HCT116 (cell line): Measurements from ENCODE around the gene NFIA. TPM values are rescaled to one million over a fixed set of nuclear protein-coding genes. Genes with fewer than 3 reads are reported as not detected.

ENCODE experiments used
- ATAC-seq: fragments of 200-7000 bp; cut with Tn5 transposase; 2 replicates; pipeline ENCODE4 v1.9.1; 2020; ENCODE audit warnings: mild to moderate bottlenecking, moderate library complexity
- BruUV-seq: library from RNA; stranded (reverse); fragments of 400-500 nt; replicated peaks from 2 replicates; lab custom pipeline; 2021; lab: Mats Ljungman, UMichigan
- CTCF ChIA-PET: fragments of 300-600 bp; sonication (Branson Sonifier 250); formaldehyde crosslinking; loops from one replicate; lab custom pipeline; 2021; ENCODE audit warnings: antibody characterized with exemption; lab: Charles Lee
- POLR2A ChIA-PET: fragments of 300-600, 350-600 bp; sonication (Branson Sonifier 250); formaldehyde crosslinking; loops from one replicate; lab custom pipeline; 2021; ENCODE audit warnings: antibody characterized with exemption; lab: Charles Lee
- RAD21 ChIA-PET, 2 experiments: fragments of 300-600 bp; sonication (Branson Sonifier 250); formaldehyde crosslinking; loops; one replicate each; lab custom pipeline; 2023; ENCODE audit warnings: low total read pairs in 2 of 2; ENCODE audit not compliant: uncharacterized antibody in 2 of 2, unreplicated experiment in 2 of 2, low non-redundant PET in 1 of 2; lab: Charles Lee
- DNase-seq: peaks from one replicate; pipeline ENCODE4 v3.0.0-alpha.2; 2010; ENCODE audit warnings: low read depth, low spot score
- H2AFZ ChIP-seq: fragments of 200-600 bp; shearing (Covaris generic), sonication (generic); 2 replicates; pipeline ENCODE4 v1.6.1; 2017; ENCODE audit warnings: low read depth, mixed run types, mixed read lengths, antibody characterized with exemption, low read length; ENCODE audit not compliant: poor library complexity, severe bottlenecking
- H3K27ac ChIP-seq: 2 replicates; pipeline ENCODE4 v1.5.1; 2012; ENCODE audit warnings: low read depth, low read length
- H3K27me3 ChIP-seq: fragments of 200-600 bp; sonication (generic); 2 replicates; pipeline ENCODE4 v1.6.1; 2016; ENCODE audit warnings: mixed run types, low read length, mixed read lengths; ENCODE audit not compliant: insufficient read depth
- H3K36me3 ChIP-seq, 2 experiments: fragments of 200-500 bp in 1 of 2; fragments of 200-600 bp in 1 of 2; sonication (Bioruptor generic) in 1 of 2; sonication (generic) in 1 of 2; 2 replicates each; pipeline versions ENCODE4 v1.5.1 to v1.6.1; 2014 to 2016; ENCODE audit warnings: low read length in 2 of 2, inconsistent platforms in 1 of 2, mixed read lengths in 1 of 2, mixed run types in 1 of 2; ENCODE audit not compliant: insufficient read depth in 2 of 2, control insufficient read depth in 1 of 2
- H3K4me1 ChIP-seq, 2 experiments: fragments of 200-600 bp in 1 of 2; sonication (generic) in 1 of 2; 2 replicates each; pipeline versions ENCODE4 v1.5.1 to v1.6.1; 2012 to 2017; ENCODE audit warnings: low read length in 2 of 2, inconsistent platforms in 1 of 2, mild to moderate bottlenecking in 1 of 2, mixed read lengths in 1 of 2, mixed run types in 1 of 2, moderate library complexity in 1 of 2; ENCODE audit not compliant: insufficient read depth in 2 of 2, control insufficient read depth in 1 of 2
- H3K4me2 ChIP-seq: fragments of 200-600 bp; sonication (generic); 2 replicates; pipeline ENCODE4 v1.6.1; 2017; ENCODE audit warnings: mixed run types, low read length, mixed read lengths
- H3K4me3 ChIP-seq, 2 experiments: fragments of 200-600 bp in 1 of 2; sonication (generic) in 1 of 2; replicated peaks in 1 of 2; 2 replicates each; pipeline ENCODE4 v1.5.1; 2011 to 2016; ENCODE audit warnings: low read length in 2 of 2, control low read depth in 1 of 2, low read depth in 1 of 2, mild to moderate bottlenecking in 1 of 2, mixed read lengths in 1 of 2, mixed run types in 1 of 2
- H3K79me2 ChIP-seq: fragments of 200-600 bp; sonication (generic); 2 replicates; pipeline ENCODE4 v1.6.1; 2017; ENCODE audit warnings: mild to moderate bottlenecking, mixed run types, low read length, moderate library complexity, mixed read lengths; ENCODE audit not compliant: insufficient read depth
- H3K9ac ChIP-seq: fragments of 200-600 bp; sonication (generic); 2 replicates; pipeline ENCODE4 v1.6.1; 2016; ENCODE audit warnings: low read length, mixed read lengths
- H3K9me2 ChIP-seq: fragments of 200-600 bp; sonication (generic), shearing (Covaris generic); 2 replicates; pipeline ENCODE4 v1.6.1; 2017; ENCODE audit warnings: mixed run types, mild to moderate bottlenecking, moderate library complexity; ENCODE audit not compliant: insufficient read depth
- H3K9me3 ChIP-seq, 2 experiments: fragments of 200-500 bp in 1 of 2; fragments of 200-600 bp in 1 of 2; sonication (Bioruptor generic) in 1 of 2; sonication (generic) in 1 of 2; 2 replicates each; pipeline ENCODE4 v1.6.1; 2014 to 2017; ENCODE audit warnings: low read length in 2 of 2, mixed read lengths in 2 of 2, inconsistent platforms in 1 of 2, low read depth in 1 of 2, mild to moderate bottlenecking in 1 of 2, mixed run types in 1 of 2, moderate library complexity in 1 of 2; ENCODE audit not compliant: control insufficient read depth in 1 of 2, insufficient read depth in 1 of 2
- H4K20me1 ChIP-seq: fragments of 200-600 bp; sonication (generic), shearing (Covaris generic); 2 replicates; pipeline ENCODE4 v1.6.1; 2017; ENCODE audit warnings: mixed run types, mild to moderate bottlenecking, moderate library complexity; ENCODE audit not compliant: insufficient read depth
- CEBPB ChIP-seq: IDR thresholded peaks from 2 replicates; pipeline ENCODE4 v1.6.1; 2012; ENCODE audit warnings: low read depth
- EGR1 ChIP-seq: IDR thresholded peaks from 2 replicates; pipeline ENCODE4 v1.6.1; 2012; ENCODE audit warnings: low read depth
- EZH2 ChIP-seq: fragments of 200-600 bp; sonication (generic); IDR thresholded peaks from 2 replicates; pipeline ENCODE4 v1.6.1; 2017; ENCODE audit warnings: antibody characterized with exemption, mixed run types
- FOSL1 ChIP-seq: IDR thresholded peaks from 2 replicates; pipeline ENCODE4 v1.6.1; 2012; ENCODE audit warnings: low read depth
- JUND ChIP-seq: IDR thresholded peaks from 2 replicates; pipeline ENCODE4 v1.6.1; 2012
- POLR2A ChIP-seq: IDR thresholded peaks from 2 replicates; pipeline ENCODE4 v1.7.0; 2011; ENCODE audit warnings: borderline replicate concordance; ENCODE audit not compliant: insufficient read depth, insufficient read length; ENCODE audit errors: extremely low read depth
- RAD21 ChIP-seq: IDR thresholded peaks from 2 replicates; pipeline ENCODE4 v1.6.1; 2012; ENCODE audit warnings: low read depth, mild to moderate bottlenecking
- SIN3A ChIP-seq: IDR thresholded peaks from 2 replicates; pipeline ENCODE4 v1.6.1; 2012; ENCODE audit warnings: low read depth
- SP1 ChIP-seq: IDR thresholded peaks from 2 replicates; pipeline ENCODE4 v1.6.1; 2012; ENCODE audit warnings: low read depth
- SRF ChIP-seq: IDR thresholded peaks from 2 replicates; pipeline ENCODE4 v1.6.1; 2012; ENCODE audit warnings: low read depth
- TCF7L2 ChIP-seq: IDR thresholded peaks from 2 replicates; pipeline ENCODE4 v1.7.0; 2011; ENCODE audit warnings: borderline replicate concordance, inconsistent platforms; ENCODE audit not compliant: insufficient read depth, insufficient read length; ENCODE audit errors: extremely low read depth
- YY1 ChIP-seq: IDR thresholded peaks from 2 replicates; pipeline ENCODE4 v1.6.1; 2011; ENCODE audit warnings: low read length, low read depth, moderate library complexity, mild to moderate bottlenecking; ENCODE audit not compliant: insufficient replicate concordance; ENCODE audit errors: extremely low read depth
- ZBTB33 ChIP-seq: IDR thresholded peaks from 2 replicates; pipeline ENCODE4 v1.6.1; 2011; ENCODE audit warnings: mild to moderate bottlenecking, low read length, moderate library complexity; ENCODE audit not compliant: insufficient replicate concordance; ENCODE audit errors: extremely low read depth
- ZNF274 ChIP-seq: fragments of 200-500 bp; sonication (Bioruptor generic); IDR thresholded peaks from 2 replicates; pipeline ENCODE4 v1.6.1; 2014; ENCODE audit warnings: mild to moderate bottlenecking, low read depth, low read length, inconsistent platforms
- intact Hi-C: fragments of 100-400 bp; cut with micrococcal nuclease; formaldehyde crosslinking; loops from 2 replicates; pipeline ENCODE4 v1.10.0; 2022
- total RNA-seq: library from RNA; stranded (reverse); gene quantifications from one replicate; pipeline ENCODE4 v1.2.1, GENCODE V29; 2021; ENCODE audit not compliant: unreplicated experiment
- TF ChIP-seq, protein P1 (sequence below): IDR thresholded peaks from 2 replicates; pipeline ENCODE4 v1.6.1; 2012
- TF ChIP-seq, protein P2 (sequence below): IDR thresholded peaks from 2 replicates; pipeline ENCODE4 v1.6.1; 2012
- TF ChIP-seq, protein P3 (sequence below): IDR thresholded peaks from 2 replicates; pipeline ENCODE4 v1.6.1; 2012; ENCODE audit warnings: low read depth

NFIA gene
- total RNA-seq, 1 experiment from 2014 or later: 17.2 TPM

DNA sequence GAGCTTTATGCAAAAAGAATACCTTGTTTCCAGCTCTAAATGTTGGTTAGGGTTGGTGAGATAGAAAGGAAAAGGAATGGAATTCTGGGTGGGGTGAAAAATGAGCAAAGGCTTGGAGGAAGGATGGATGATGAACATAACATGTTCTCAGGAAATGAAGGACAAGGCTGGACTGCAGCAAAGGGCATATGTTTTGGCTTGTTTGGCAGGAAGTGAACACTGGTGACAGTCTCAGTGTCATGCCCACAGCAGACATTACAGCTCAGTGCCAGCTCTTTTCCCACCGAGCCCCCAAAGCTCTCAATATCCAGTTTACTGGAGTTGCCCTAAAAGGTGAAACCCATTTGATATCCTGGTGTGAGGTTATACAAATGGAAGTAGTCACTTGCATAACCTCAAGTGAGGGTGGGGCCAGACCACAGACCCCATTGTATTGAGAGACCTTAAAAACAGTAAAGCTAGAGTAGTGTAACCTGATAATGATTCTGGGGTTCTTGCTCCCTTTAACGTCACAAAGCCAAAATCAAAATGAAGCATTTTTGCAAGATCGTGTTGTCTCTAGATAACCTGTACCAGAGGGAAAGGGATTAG lies 270.6 kb downstream of the NFIA start:
- POLR2A ChIA-PET: no interaction called here
- no TSS peak for BruUV-seq
- TF ChIP-seq JUND (no peak), CEBPB (no peak), FOSL1 (no peak), ZBTB33 (no peak), RAD21 (no peak), EZH2 (no peak), YY1 (no peak), SIN3A (no peak), TCF7L2 (no peak), ZNF274 (no peak), SRF (no peak), EGR1 (no peak), POLR2A (no peak), SP1 (no peak)
- TF ChIP-seq, protein P1, sequence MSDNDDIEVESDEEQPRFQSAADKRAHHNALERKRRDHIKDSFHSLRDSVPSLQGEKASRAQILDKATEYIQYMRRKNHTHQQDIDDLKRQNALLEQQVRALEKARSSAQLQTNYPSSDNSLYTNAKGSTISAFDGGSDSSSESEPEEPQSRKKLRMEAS: no peak
- TF ChIP-seq, protein P2, sequence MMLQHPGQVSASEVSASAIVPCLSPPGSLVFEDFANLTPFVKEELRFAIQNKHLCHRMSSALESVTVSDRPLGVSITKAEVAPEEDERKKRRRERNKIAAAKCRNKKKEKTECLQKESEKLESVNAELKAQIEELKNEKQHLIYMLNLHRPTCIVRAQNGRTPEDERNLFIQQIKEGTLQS: no peak
- TF ChIP-seq, protein P3, sequence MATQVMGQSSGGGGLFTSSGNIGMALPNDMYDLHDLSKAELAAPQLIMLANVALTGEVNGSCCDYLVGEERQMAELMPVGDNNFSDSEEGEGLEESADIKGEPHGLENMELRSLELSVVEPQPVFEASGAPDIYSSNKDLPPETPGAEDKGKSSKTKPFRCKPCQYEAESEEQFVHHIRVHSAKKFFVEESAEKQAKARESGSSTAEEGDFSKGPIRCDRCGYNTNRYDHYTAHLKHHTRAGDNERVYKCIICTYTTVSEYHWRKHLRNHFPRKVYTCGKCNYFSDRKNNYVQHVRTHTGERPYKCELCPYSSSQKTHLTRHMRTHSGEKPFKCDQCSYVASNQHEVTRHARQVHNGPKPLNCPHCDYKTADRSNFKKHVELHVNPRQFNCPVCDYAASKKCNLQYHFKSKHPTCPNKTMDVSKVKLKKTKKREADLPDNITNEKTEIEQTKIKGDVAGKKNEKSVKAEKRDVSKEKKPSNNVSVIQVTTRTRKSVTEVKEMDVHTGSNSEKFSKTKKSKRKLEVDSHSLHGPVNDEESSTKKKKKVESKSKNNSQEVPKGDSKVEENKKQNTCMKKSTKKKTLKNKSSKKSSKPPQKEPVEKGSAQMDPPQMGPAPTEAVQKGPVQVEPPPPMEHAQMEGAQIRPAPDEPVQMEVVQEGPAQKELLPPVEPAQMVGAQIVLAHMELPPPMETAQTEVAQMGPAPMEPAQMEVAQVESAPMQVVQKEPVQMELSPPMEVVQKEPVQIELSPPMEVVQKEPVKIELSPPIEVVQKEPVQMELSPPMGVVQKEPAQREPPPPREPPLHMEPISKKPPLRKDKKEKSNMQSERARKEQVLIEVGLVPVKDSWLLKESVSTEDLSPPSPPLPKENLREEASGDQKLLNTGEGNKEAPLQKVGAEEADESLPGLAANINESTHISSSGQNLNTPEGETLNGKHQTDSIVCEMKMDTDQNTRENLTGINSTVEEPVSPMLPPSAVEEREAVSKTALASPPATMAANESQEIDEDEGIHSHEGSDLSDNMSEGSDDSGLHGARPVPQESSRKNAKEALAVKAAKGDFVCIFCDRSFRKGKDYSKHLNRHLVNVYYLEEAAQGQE: no peak
- TF ChIP-seq, all 23 proteins: peak for 0
- Histone ChIP-seq H3K36me3 (no peaks in the 10 kb centered on the region), H3K9me2 (no peaks in the 10 kb centered on the region), H3K27me3 (no peaks in the 10 kb centered on the region), H3K27ac (no peak overlapping the region), H3K9me3 (no peaks in the 10 kb centered on the region), H3K4me1 (no peaks in the 10 kb centered on the region), H3K4me3 (no peak overlapping the region), H3K9ac (no peak overlapping the region), H4K20me1 (no peaks in the 10 kb centered on the region), H3K79me2 (no peaks in the 10 kb centered on the region), H3K4me2 (no peak overlapping the region), H2AFZ (no peak overlapping the region)
- RAD21 ChIA-PET: no interaction called here
- CTCF ChIA-PET: no interaction called here
- ATAC-seq: no peak
- no peak for DNase-seq
- intact Hi-C loops: no loop called here
